Testis (tissue), 3 donors: ENCODE data around the gene PEPD. TPM values are rescaled to one million over a fixed set of nuclear protein-coding genes. Genes with fewer than 3 reads are reported as not detected.

ENCODE experiments used
- DNase-seq: peaks from one replicate; pipeline ENCODE4 v3.0.0-alpha.2; 2019
- H3K27ac ChIP-seq, 2 donors: fragments of 200-600 bp; sonication (generic); one replicate each; pipeline ENCODE4 v1.5.1; 2019
- H3K27me3 ChIP-seq: fragments of 200-600 bp; sonication (generic); one replicate; pipeline ENCODE4 v1.5.1; 2019
- H3K36me3 ChIP-seq: fragments of 200-600 bp; sonication (generic); one replicate; pipeline ENCODE4 v1.5.1; 2017; ENCODE audit warnings: low read depth; ENCODE audit errors: missing control alignments
- H3K4me1 ChIP-seq: fragments of 200-600 bp; sonication (generic); one replicate; pipeline ENCODE4 v1.5.1; 2019
- H3K4me3 ChIP-seq, 2 donors: fragments of 200-600 bp; sonication (generic); one replicate each; pipeline ENCODE4 v1.5.1; 2017 to 2019
- H3K9me3 ChIP-seq: fragments of 200-600 bp; sonication (generic); one replicate; pipeline ENCODE4 v1.5.1; 2017
- CTCF ChIP-seq, 3 experiments: fragments of 450-650 bp in 2 of 3; fragments of 200-600 bp in 1 of 3; sonication (generic) in 1 of 3; IDR thresholded peaks; one replicate each; pipeline ENCODE4 v1.5.1; 2016 to 2019; ENCODE audit warnings: antibody characterized with exemption in 3 of 3, mild to moderate bottlenecking in 2 of 3, moderate library complexity in 1 of 3
- POLR2A ChIP-seq: fragments of 450-650 bp; IDR thresholded peaks from one replicate; pipeline ENCODE4 v1.6.1; 2017; ENCODE audit warnings: antibody characterized with exemption, mild to moderate bottlenecking, moderate library complexity
- WGBS, 2 donors: methylation state at CpG; one replicate each; pipeline ENCODE4 v1.1.5; 2018; 5-methylcytosine and 5-hydroxymethylcytosine counted together
- intact Hi-C: fragments of 100-400 bp; cut with DNase I; formaldehyde crosslinking; loops from one replicate; pipeline ENCODE4 v1.15.1; 2023; ENCODE audit warnings: low total_unique reads
- polyA plus RNA-seq: library from polyadenylated mRNA; stranded (reverse); fragments of 350-450 nt; fragmentation: Illumina TruSeq; extraction: RNeasy Lipid Tissue Mini Kit (QIAGEN cat#74804); gene quantifications from one replicate; pipeline ENCODE4 v1.2.3, GENCODE V29; 2014; ENCODE audit warnings: low read depth, low replicate concordance; ENCODE audit not compliant: insufficient read depth
- total RNA-seq, 2 donors: library from RNA; depleted of rRNA; stranded (reverse); fragments of >200 nt; gene quantifications; one replicate each; pipeline ENCODE4 v1.2.3, GENCODE V29; 2016

Gene PEPD
- total and polyA plus RNA-seq, 3 donors from 2014 or later = 51.1 to 87.9 (median 58.0) TPM

GRCh38 chr19:33473653-33474305, 47.8 kb downstream of the PEPD start:
- Histone ChIP-seq H3K9me3 (no peaks in the 10 kb centered on the region), H3K4me3 (no peak overlapping the region), H3K27me3 (no peaks in the 10 kb centered on the region), H3K36me3 (no peaks in the 10 kb centered on the region), H3K4me1 (no peaks in the 10 kb centered on the region), H3K27ac (no peak overlapping the region)
- 83 to 86% methylated on average over 6 of the region's 6 CpGs for WGBS, 2 donors
- TF ChIP-seq CTCF (IDR thresholded peaks at IDR 0.05) (no peak), POLR2A (no peak)
- intact Hi-C loops = no loop called here
- DNase-seq = no peak

GRCh38 chr19:33472691-33473652, 48.6 kb downstream of the PEPD start:
- Histone ChIP-seq H3K4me3 (no peak overlapping the region), H3K9me3 (no peaks in the 10 kb centered on the region), H3K27ac (no peak overlapping the region), H3K36me3 (no peaks in the 10 kb centered on the region), H3K4me1 (no peaks in the 10 kb centered on the region), H3K27me3 (no peaks in the 10 kb centered on the region)
- 76 to 85% methylated on average over 23 of the region's 23 CpGs for WGBS, 2 donors
- DNase-seq = no peak
- TF ChIP-seq POLR2A = no peak
- TF ChIP-seq CTCF (IDR thresholded peaks at IDR 0.05) = no peak
- intact Hi-C loops = no loop called here

GRCh38 chr19:33472226-33472625, 49.4 kb downstream of the PEPD start:
- intact Hi-C loops = no loop called here
- H3K27me3 ChIP-seq = no peaks in the 10 kb centered on the region
- no peaks in the 10 kb centered on the region for H3K4me1 ChIP-seq
- TF ChIP-seq POLR2A = no peak
- TF ChIP-seq CTCF (IDR thresholded peaks at IDR 0.05) = no peak
- H3K27ac ChIP-seq = no peak overlapping the region
- H3K4me3 ChIP-seq = no peak overlapping the region
- no peaks in the 10 kb centered on the region for H3K9me3 ChIP-seq
- H3K36me3 ChIP-seq = no peaks in the 10 kb centered on the region
- 85 to 91% methylated on average over 4 of the region's 4 CpGs for WGBS, 2 donors
- DNase-seq = no peak

GRCh38 chr19:33471111-33471996, 50.2 kb downstream of the PEPD start:
- H3K27ac ChIP-seq = no peak overlapping the region
- TF ChIP-seq CTCF (IDR thresholded peaks at IDR 0.05) = no peak
- no peak for TF ChIP-seq POLR2A
- DNase-seq = no peak
- no peaks in the 10 kb centered on the region for H3K4me1 ChIP-seq
- H3K36me3 ChIP-seq = no peaks in the 10 kb centered on the region
- 88 to 93% methylated on average over 6 to 13 of the region's 13 CpGs for WGBS, 2 donors
- no peaks in the 10 kb centered on the region for H3K27me3 ChIP-seq
- H3K4me3 ChIP-seq = no peak overlapping the region
- intact Hi-C loops = no loop called here
- H3K9me3 ChIP-seq = no peaks in the 10 kb centered on the region
